ENCODE measurements around the gene CTIF.

- TF ChIP-seq CTCF (IDR thresholded peaks at IDR 0.05) (no peak), EP300 (IDR thresholded peaks at IDR 0.05; ENCODE audit: low read depth) (no peak), POLR2A (IDR thresholded peaks at IDR 0.05) (no peak), POLR2AphosphoS5 (IDR thresholded peaks at IDR 0.05) (no peak)
Observed at GRCh38 chr18:48804856-48805610, 266.2 kb downstream of the CTIF start.

Measured in transverse colon (tissue), 4 donors.